Measurements from ENCODE around the gene CRIP1.

Gene CRIP1

DNA sequence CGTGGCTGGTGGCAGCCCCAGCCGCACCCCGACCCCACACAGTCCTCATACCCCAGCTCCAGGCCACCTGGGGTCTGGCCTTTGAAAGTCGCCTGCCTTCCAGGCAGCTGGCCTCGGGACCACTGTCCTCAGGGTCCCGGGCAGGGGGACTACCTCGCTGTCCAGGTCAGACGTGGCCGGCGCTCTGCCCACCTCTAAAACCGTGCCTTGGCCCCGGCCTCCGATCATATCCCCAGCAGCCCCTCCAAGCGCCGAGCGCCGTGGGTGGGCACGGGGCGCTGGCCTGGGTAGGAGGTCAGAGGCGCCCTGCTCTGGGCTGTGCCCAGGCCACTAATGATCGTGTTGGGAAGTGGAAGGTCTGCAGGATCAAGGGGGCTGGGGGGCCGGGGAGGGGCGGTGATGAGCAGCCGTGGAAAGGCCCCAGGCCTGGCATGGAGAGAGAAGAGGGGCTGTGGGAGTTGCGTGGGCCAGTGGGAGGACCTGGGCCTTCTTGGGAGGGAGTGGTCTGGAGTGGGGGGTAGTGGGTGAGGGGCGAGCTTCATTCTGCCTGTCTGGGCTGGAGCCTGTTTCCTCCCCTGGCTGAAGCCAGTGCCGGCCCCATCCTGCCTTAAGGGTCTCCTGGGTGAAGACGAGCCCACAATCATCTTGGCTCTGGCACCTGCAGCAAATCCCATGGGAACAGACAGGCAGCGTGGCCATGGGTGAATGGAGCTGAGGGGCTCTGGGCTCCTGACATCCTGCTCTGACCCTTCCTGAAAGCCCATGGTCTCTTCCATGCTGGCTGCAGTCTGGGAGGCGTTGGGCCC, 44.6 kb downstream of the CRIP1 start:
- in situ Hi-C loops (cut with HindIII; ENCODE audit: low sequenced_read_pairs), result no loop called here

DNA sequence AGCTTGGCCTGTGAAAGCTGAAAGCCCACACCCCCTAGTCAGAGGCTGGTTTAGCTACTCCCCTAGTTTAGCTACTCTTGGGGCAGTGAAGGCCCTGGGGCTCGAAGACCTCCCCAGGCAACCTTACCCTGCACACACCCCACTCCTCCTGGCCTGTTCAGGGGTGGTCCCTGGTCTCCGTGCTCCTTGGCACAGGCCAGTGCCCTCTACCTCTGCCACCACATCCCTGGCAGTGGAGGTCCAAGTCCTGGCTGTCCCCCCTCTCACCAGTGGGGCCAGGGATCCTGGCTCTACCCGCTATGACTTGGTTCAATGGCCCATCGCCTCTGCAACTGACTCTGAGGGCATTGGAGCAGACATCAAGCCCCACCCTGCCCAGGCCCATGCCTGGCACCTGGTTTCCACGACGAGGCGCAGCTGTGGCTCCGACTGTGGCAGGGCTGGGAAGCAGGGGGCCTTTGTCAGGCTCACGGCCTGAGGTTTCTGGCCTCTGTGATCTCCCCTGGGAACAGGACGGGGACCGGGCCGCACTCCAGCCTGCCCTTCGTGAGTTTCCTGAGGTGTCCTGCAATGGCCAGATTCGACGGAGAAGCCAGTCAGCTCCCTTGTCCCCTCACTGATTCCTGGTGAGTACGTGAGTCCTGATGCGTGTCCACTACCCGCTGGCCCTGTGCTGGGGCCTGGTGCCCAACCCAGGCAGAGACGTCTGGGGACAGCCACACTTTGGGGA, 45.4 kb downstream of the CRIP1 start:
- in situ Hi-C loops (cut with HindIII; ENCODE audit: low sequenced_read_pairs), result no loop called here

DNA sequence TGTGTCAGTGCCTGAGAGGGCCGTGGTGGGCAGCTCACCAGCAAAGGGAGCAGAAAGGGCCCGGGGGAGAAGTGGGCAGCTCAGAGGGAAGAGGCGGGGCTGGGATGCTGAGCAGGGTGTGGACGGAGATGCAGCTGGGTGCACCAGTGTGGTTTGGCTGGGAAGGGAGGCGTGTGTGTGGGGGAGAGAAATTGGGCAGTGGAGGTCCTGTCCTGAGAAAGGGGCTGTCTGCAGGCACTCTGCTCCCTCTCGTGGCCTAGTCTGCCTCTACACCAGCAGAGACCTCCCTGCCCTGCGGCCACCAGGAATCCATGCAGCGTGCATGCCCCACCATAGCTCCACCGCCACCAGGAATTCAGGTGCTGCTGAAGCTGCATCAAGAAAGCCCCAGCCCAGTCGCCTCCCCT, 46.1 kb downstream of the CRIP1 start:
- in situ Hi-C loops (cut with HindIII; ENCODE audit: low sequenced_read_pairs), result no loop called here

DNA sequence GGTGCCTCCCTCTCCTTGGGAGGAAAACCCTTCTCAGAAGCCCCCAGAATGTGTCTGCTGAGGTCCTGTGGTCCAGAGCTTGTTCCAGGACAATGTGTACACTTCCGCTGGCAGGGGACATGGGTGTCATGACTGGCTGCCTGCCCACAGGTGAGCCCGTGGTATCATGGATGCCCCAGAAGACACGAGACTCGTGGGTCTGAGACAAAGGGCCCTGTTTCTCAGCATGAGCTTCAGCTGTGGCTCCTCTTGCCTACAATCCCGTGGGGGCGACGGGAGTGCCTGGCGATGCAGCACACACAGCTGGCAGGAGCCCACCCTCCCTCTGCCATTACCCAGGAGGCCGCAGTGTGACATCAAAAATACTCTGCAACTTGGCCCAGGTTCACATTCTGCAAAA, 46.7 kb downstream of the CRIP1 start:
- in situ Hi-C loops (cut with HindIII; ENCODE audit: low sequenced_read_pairs), result no loop called here

DNA sequence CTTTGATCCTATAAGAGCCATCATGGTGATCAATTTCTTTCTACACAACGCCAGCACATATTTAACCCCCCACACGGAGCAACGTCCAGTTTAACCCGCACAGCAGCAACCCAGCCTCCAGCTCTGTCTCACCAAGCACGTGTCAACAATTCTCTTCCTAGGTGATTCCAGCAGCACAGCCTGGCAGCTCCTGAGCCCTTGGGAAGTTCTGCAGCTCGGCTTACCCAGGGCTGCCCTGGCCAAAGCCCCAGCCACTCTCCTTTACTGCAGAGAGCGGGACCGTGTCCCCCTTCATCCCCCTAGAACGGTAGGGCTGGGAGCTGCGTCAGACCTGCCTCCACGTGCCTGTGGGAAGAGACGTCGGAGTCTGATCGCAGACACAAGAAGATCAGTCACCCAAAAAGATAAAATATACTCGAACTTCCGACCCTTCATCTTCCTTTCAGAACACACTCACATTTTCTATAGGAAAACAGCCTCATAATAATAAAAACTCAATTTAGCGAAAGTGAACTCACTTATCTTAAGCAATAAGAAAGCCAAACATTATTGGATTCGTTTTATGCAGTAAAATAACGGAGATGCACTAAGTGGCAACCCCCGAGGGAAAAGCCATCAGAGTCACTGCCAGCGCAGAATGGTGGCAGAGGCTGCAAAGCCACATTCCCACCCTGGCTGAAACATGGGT, 47.3 kb downstream of the CRIP1 start:
- in situ Hi-C loops (cut with HindIII; ENCODE audit: low sequenced_read_pairs), result no loop called here

DNA sequence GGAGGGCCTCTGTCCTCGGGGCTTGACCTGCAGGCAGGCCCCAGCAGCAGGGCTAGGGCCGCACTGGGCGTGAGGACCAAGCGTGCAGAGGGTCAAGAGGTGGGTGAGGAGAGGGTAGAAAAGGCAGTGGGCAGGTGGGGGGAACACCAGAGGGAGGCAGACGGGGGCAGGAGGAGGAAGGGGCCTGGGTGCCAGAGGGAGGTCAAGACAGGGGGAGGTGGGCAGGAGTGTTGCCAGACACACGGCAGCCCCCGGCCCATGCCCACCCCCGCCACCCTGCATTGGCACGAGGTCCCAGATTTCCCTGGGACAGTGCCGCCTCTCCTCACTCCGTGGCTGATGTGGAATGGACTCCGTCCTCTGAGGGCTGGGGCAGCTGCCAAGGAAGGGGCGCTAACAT, 47.9 kb downstream of the CRIP1 start:
- in situ Hi-C loops (cut with HindIII; ENCODE audit: low sequenced_read_pairs), result no loop called here

DNA sequence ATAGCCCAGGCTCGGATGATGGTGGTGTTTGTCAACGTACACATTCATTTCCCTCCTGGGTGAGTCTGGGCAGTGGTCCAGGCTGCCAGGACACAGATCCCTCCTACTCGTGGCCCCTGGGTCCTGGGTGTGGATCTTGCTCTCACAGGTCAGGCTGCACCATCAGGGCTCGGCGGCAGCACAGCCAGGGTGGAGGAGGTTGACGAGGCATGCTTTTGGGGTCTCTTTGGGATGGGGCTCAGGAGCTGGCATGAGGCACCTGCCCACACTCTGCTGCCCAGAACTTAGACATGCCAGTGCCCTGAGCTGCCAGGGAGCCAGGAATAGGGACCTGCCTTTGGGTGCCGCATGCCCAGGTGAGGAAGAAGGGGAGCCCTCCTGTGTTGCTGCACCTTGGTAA, 49.4 kb downstream of the CRIP1 start:
- in situ Hi-C loops (cut with HindIII; ENCODE audit: low sequenced_read_pairs), result no loop called here

DNA sequence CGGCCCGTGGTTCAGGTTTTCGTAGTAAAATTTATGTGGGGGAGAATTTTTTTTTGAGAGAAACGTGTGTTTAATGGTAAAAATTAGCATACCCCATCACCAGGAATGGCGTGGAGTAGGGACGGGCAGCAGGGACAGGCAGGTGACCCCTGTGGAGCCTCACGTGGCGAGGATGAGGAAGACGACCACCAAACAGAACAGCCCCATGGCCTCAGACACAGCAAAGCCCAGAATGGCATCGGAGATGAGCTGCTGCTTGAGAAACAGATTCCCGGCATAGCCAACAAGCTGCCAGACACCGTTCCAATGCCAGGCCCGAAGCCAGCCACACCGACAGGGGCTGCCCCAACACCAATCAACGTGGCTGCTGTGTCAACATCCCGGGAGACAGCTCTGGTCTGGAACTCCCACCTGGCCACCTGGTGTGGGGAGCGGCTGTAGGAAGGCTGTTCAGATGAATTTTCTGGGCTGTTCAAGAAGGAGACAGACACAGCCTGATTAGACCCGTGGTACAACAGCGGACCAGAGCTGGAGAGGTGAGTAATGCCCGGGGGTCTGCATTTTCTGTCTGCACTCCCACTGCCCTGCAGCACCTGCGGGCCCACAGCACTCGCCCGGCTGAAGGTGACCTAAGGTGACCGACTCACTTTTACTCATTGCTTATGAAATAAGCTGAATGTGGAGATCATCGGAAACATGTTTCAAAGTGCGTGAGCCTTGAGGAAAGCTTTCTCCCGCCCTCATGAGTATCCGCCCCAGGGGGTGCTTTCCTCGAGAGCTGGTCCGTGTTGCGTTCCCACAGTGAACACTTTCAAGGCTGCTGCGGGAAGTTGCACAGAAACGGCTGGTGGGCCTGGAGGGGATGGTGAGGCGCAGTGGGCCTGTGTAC, 50.2 kb downstream of the CRIP1 start:
- in situ Hi-C loops (cut with HindIII; ENCODE audit: low sequenced_read_pairs), result no loop called here

DNA sequence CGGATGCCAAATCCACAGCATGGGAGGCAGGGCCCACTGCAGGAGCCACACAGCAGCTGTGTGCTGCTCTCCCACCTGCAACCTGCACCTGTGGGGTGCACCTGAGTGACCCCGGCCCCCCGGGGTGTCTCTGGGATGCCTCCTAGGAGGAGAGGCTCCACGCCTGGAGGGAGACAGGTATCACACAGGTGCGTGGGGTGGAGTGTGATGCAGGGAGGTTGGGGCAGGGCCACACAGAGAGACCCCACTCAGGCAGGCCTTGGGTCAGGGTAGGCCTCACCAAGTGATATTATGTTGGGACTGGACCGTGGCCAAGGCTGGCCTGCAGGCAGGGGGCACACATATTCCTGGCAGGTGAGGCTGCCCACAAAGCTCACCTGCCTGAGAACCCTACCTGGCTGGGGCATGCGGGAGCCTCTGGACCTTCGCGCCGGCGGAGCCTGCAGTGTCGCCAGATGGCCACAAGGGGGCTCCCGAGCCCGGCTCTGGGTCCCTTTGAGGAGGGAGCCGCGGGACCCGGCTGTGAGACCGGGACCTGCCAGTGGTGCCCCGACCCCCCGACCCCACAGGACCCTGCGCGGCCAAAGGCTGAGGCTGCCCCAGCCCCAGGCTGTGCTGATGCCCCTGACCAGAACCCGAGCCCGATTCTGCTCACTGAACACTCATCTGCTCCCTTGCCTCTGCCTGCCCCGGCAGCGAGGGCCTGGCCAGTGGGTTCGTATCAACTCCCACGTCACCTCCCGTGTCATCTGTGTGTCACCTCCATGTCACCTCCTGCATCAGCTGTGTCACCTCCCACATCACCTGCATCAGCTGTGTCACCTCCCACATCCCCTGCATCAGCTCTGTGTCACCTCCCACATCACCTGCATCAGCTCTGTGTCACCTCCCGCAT, 51.1 kb downstream of the CRIP1 start:
- in situ Hi-C loops (cut with HindIII; ENCODE audit: low sequenced_read_pairs), result no loop called here
